Measurements from ENCODE around the gene URB2. TPM values are rescaled to one million over a fixed set of nuclear protein-coding genes. Genes with fewer than 3 reads are reported as not detected.

URB2 gene
- total RNA-seq, 4 donors from 2014 or later = 11.0 to 14.1 (median 11.7) TPM

GRCh38 chr1:229600229-229600628, 25.8 kb upstream of the URB2 start:
- Histone ChIP-seq H3K27ac (no peak overlapping the region), H3K9me3 (no peaks in the 10 kb centered on the region), H3K27me3 (no peaks in the 10 kb centered on the region), H3K36me3 (peaks cover 41% of the 10 kb centered on the region), H3K4me3 (no peak overlapping the region), H3K4me1 (peaks cover 22% of the 10 kb centered on the region)
- TF ChIP-seq CTCF (IDR thresholded peaks at IDR 0.05) = no peak
- no peak for TF ChIP-seq POLR2A (IDR thresholded peaks at IDR 0.05)
- no peak for TF ChIP-seq EP300 (IDR thresholded peaks at IDR 0.05)
- no peak for TF ChIP-seq POLR2AphosphoS5 (IDR thresholded peaks at IDR 0.05)
- no peak for DNase-seq (ENCODE audit: low spot score in 2 of 2)
- 88% methylated on average over 5 of the region's 5 CpGs for WGBS

- DNase-seq (ENCODE audit: low spot score in 2 of 2) = no peak
- TF ChIP-seq POLR2AphosphoS5 (IDR thresholded peaks at IDR 0.05) (no peak), EP300 (IDR thresholded peaks at IDR 0.05) (no peak), CTCF (IDR thresholded peaks at IDR 0.05) (no peak), POLR2A (IDR thresholded peaks at IDR 0.05) (no peak)
- Histone ChIP-seq H3K27me3 (no peaks in the 10 kb centered on the region), H3K4me3 (no peak overlapping the region), H3K36me3 (peaks cover 60% of the 10 kb centered on the region), H3K27ac (no peak overlapping the region), H3K9me3 (no peaks in the 10 kb centered on the region), H3K4me1 (peaks cover 13% of the 10 kb centered on the region)
- 77% methylated on average over 7 of the region's 7 CpGs for WGBS
Observed at GRCh38 chr1:229603371-229604005, 22.6 kb upstream of the URB2 start.

- DNase-seq (ENCODE audit: low spot score in 2 of 2) = no peak
- no peaks in the 10 kb centered on the region for H3K9me3 ChIP-seq
- H3K4me3 ChIP-seq = no peak overlapping the region
- peaks cover 81% of the 10 kb centered on the region for H3K36me3 ChIP-seq
- 93% methylated on average over 2 of the region's 2 CpGs for WGBS
- TF ChIP-seq CTCF (IDR thresholded peaks at IDR 0.05) (no peak), POLR2AphosphoS5 (IDR thresholded peaks at IDR 0.05) (no peak), EP300 (IDR thresholded peaks at IDR 0.05) (no peak), POLR2A (IDR thresholded peaks at IDR 0.05) (no peak)
- H3K4me1 ChIP-seq = no peaks in the 10 kb centered on the region
- H3K27me3 ChIP-seq = no peaks in the 10 kb centered on the region
- no peak overlapping the region for H3K27ac ChIP-seq
Observed at GRCh38 chr1:229607370-229607769, 18.7 kb upstream of the URB2 start.

- H3K27ac ChIP-seq = no peak overlapping the region
- no peaks in the 10 kb centered on the region for H3K27me3 ChIP-seq
- no peak for TF ChIP-seq EP300 (IDR thresholded peaks at IDR 0.05)
- TF ChIP-seq POLR2AphosphoS5 (IDR thresholded peaks at IDR 0.05) = no peak
- TF ChIP-seq CTCF (IDR thresholded peaks at IDR 0.05) = no peak
- no peak for TF ChIP-seq POLR2A (IDR thresholded peaks at IDR 0.05)
- DNase-seq (ENCODE audit: low spot score in 2 of 2) = no peak
- peaks cover 86% of the 10 kb centered on the region for H3K36me3 ChIP-seq
- WGBS = 91% methylated on average over 2 of the region's 2 CpGs
- no peak overlapping the region for H3K4me3 ChIP-seq
- H3K4me1 ChIP-seq = no peaks in the 10 kb centered on the region
- no peaks in the 10 kb centered on the region for H3K9me3 ChIP-seq
Observed at GRCh38 chr1:229608590-229608989, 17.5 kb upstream of the URB2 start.

- no peak overlapping the region for H3K27ac ChIP-seq
- no peaks in the 10 kb centered on the region for H3K9me3 ChIP-seq
- H3K36me3 ChIP-seq = peaks cover 48% of the 10 kb centered on the region
- DNase-seq (ENCODE audit: low spot score in 2 of 2) = no peak
- H3K4me3 ChIP-seq = no peak overlapping the region
- peaks cover 11% of the 10 kb centered on the region for H3K4me1 ChIP-seq
- TF ChIP-seq POLR2A (IDR thresholded peaks at IDR 0.05) (no peak), EP300 (IDR thresholded peaks at IDR 0.05) (no peak), CTCF (IDR thresholded peaks at IDR 0.05) (no peak), POLR2AphosphoS5 (IDR thresholded peaks at IDR 0.05) (no peak)
- 91% methylated on average over 5 of the region's 5 CpGs for WGBS
- H3K27me3 ChIP-seq = no peaks in the 10 kb centered on the region
Observed at GRCh38 chr1:229613938-229614337, 12.1 kb upstream of the URB2 start.

Measured in suprapubic skin (tissue), 4 donors.